ENCODE results near the gene CDON. TPM values are rescaled to one million over a fixed set of nuclear protein-coding genes. Genes with fewer than 3 reads are reported as not detected.

Gene CDON
- total and polyA plus RNA-seq, 4 donors, result 1.5 to 25.6 (median 9.9) TPM

- Histone ChIP-seq H3K4me3 (no peak overlapping the region), H3K27ac (ENCODE audit: low read depth in 1 of 2, low read length in 1 of 2) (no peak overlapping the region), H3K36me3 (ENCODE audit: control insufficient read depth in 4 of 4, insufficient read depth in 4 of 4, low read length in 4 of 4) (no peaks in the 10 kb centered on the region), H3K9ac (ENCODE audit: insufficient read depth in 1 of 2, low read length in 2 of 2) (no peak overlapping the region), H3K4me1 (ENCODE audit: control insufficient read depth in 5 of 5, insufficient read depth in 5 of 5, low read length in 5 of 5) (peaks cover 0 to 15% (median 2%) of the 10 kb centered on the region in 5 donors), H3K27me3 (ENCODE audit: control insufficient read depth in 3 of 3, insufficient read depth in 3 of 3, low read length in 2 of 3) (no peaks in the 10 kb centered on the region), H3K9me3 (ENCODE audit: control insufficient read depth in 4 of 4, insufficient read depth in 3 of 4, low read length in 3 of 4) (no peaks in the 10 kb centered on the region)
- DNase-seq (peak; percentile 40 to 58 (median 57)), ATAC-seq (ENCODE audit: insufficient read depth, low FRiP score) (no peak)
- TF ChIP-seq, protein P1, sequence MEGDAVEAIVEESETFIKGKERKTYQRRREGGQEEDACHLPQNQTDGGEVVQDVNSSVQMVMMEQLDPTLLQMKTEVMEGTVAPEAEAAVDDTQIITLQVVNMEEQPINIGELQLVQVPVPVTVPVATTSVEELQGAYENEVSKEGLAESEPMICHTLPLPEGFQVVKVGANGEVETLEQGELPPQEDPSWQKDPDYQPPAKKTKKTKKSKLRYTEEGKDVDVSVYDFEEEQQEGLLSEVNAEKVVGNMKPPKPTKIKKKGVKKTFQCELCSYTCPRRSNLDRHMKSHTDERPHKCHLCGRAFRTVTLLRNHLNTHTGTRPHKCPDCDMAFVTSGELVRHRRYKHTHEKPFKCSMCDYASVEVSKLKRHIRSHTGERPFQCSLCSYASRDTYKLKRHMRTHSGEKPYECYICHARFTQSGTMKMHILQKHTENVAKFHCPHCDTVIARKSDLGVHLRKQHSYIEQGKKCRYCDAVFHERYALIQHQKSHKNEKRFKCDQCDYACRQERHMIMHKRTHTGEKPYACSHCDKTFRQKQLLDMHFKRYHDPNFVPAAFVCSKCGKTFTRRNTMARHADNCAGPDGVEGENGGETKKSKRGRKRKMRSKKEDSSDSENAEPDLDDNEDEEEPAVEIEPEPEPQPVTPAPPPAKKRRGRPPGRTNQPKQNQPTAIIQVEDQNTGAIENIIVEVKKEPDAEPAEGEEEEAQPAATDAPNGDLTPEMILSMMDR (IDR thresholded peaks at IDR 0.05; ENCODE audit: control extremely low read depth, extremely low read depth), result no peak
- WGBS, 2 donors, result 77 to 86% methylated on average over 12 of the region's 12 CpGs
These were observed 127.0 kb downstream of the CDON start for GRCh38 chr11:125935618-125936199.

DNA sequence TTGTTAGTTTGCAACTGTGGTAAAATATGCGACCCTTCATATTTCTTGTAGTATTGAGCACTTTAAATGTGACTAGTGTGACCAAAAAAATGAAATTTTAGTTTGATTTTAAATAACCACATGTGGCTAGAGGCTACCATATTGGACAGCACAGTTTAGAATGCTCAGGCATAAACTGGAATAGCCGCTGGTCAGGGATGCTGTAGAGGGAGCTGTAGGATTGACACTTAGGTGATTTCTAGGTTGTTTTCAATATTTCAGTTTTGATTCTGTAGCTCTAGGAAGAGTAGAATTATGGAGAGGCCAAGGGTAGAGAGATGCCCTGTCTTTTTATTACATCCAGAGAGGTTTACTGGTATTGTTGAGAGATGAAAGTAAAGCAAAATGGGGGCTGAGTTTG is 127.6 kb downstream of the CDON start:
- Histone ChIP-seq H3K27ac (ENCODE audit: low read depth in 1 of 2, low read length in 1 of 2) (no peak overlapping the region), H3K4me1 (ENCODE audit: control insufficient read depth in 5 of 5, insufficient read depth in 5 of 5, low read length in 5 of 5) (peaks cover 0 to 15% (median 2%) of the 10 kb centered on the region in 5 donors), H3K36me3 (ENCODE audit: control insufficient read depth in 4 of 4, insufficient read depth in 4 of 4, low read length in 4 of 4) (no peaks in the 10 kb centered on the region), H3K9ac (ENCODE audit: insufficient read depth in 1 of 2, low read length in 2 of 2) (no peak overlapping the region), H3K4me3 (no peak overlapping the region), H3K9me3 (ENCODE audit: control insufficient read depth in 4 of 4, insufficient read depth in 3 of 4, low read length in 3 of 4) (no peaks in the 10 kb centered on the region), H3K27me3 (ENCODE audit: control insufficient read depth in 3 of 3, insufficient read depth in 3 of 3, low read length in 2 of 3) (no peaks in the 10 kb centered on the region)
- 95 to 96% methylated on average over 2 of the region's 2 CpGs for WGBS, 2 donors
- ATAC-seq (ENCODE audit: insufficient read depth, low FRiP score) (no peak), DNase-seq (no peak)
- TF ChIP-seq, protein P1 (IDR thresholded peaks at IDR 0.05; ENCODE audit: control extremely low read depth, extremely low read depth), result no peak

DNA sequence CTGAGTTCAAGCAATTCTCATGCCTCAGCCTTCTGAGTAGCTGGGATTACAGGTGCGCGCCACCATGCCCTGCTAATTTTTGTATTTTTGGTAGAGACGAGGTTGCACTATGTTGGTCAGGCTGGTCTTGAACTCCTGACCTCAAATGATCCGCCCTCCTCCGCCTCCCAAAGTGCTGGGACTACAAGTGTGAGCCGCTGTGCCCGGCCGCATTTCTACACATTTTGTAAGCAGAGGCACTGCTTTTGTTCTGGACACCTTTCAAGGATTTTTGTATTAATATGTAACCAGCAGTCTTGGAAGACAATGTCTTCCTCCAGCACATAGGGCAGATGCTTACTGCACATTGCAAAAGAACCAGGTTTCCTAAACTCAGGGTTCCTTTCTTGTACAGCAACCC is 128.2 kb downstream of the CDON start:
- Histone ChIP-seq H3K9me3 (ENCODE audit: control insufficient read depth in 4 of 4, insufficient read depth in 3 of 4, low read length in 3 of 4) (no peaks in the 10 kb centered on the region), H3K4me3 (no peak overlapping the region), H3K27me3 (ENCODE audit: control insufficient read depth in 3 of 3, insufficient read depth in 3 of 3, low read length in 2 of 3) (no peaks in the 10 kb centered on the region), H3K27ac (ENCODE audit: low read depth in 1 of 2, low read length in 1 of 2) (no peak overlapping the region), H3K9ac (ENCODE audit: insufficient read depth in 1 of 2, low read length in 2 of 2) (no peak overlapping the region), H3K36me3 (ENCODE audit: control insufficient read depth in 4 of 4, insufficient read depth in 4 of 4, low read length in 4 of 4) (no peaks in the 10 kb centered on the region), H3K4me1 (ENCODE audit: control insufficient read depth in 5 of 5, insufficient read depth in 5 of 5, low read length in 5 of 5) (peaks cover 0 to 15% (median 2%) of the 10 kb centered on the region in 5 donors)
- TF ChIP-seq, protein P1 (IDR thresholded peaks at IDR 0.05; ENCODE audit: control extremely low read depth, extremely low read depth), result no peak
- no peak for ATAC-seq (ENCODE audit: insufficient read depth, low FRiP score)
- DNase-seq, result no peak
- WGBS, 2 donors, result 92 to 93% methylated on average over 8 of the region's 8 CpGs

All from lung (tissue), 12 donors.